Naive B cell (primary cell): ENCODE measurements around the gene GPR39. TPM values are rescaled to one million over a fixed set of nuclear protein-coding genes. Genes with fewer than 3 reads are reported as not detected.

Experiments used
- ATAC-seq, 2 donors: fragments of 150-1000 bp; cut with Tn5 transposase; 2 replicates each; pipeline ENCODE4 v1.10.0; 2021; ENCODE audit warnings: low read depth in 2 of 2, mild to moderate bottlenecking in 2 of 2, moderate library complexity in 2 of 2
- DNase-seq: peaks from one replicate; pipeline ENCODE4 v3.0.0; 2022
- H3K27ac Mint-ChIP-seq, 6 donors: one replicate each; pipeline ENCODE4 v1.8.0; 2020 to 2022; ENCODE audit warnings: mild to moderate bottlenecking in 6 of 6, mixed read lengths in 6 of 6, moderate library complexity in 5 of 6, inconsistent platforms in 2 of 6
- H3K27me3 Mint-ChIP-seq, 3 donors: one replicate each; pipeline ENCODE4 v1.8.0; 2021 to 2022; ENCODE audit warnings: mixed read lengths in 3 of 3, mild to moderate bottlenecking in 1 of 3
- H3K36me3 Mint-ChIP-seq, 2 donors: one replicate each; pipeline ENCODE4 v1.8.0; 2020 to 2022; ENCODE audit warnings: mixed read lengths in 2 of 2, inconsistent platforms in 1 of 2, mild to moderate bottlenecking in 1 of 2
- H3K4me1 Mint-ChIP-seq, 3 donors: one replicate each; pipeline ENCODE4 v1.8.0; 2020 to 2022; ENCODE audit warnings: mixed read lengths in 3 of 3, inconsistent platforms in 1 of 3, mild to moderate bottlenecking in 1 of 3, moderate library complexity in 1 of 3
- H3K4me3 Mint-ChIP-seq, 8 donors: one replicate each; pipeline ENCODE4 v1.8.0; 2020 to 2022; ENCODE audit warnings: mild to moderate bottlenecking in 8 of 8, mixed read lengths in 8 of 8, moderate library complexity in 8 of 8, inconsistent platforms in 2 of 8
- H3K9me3 Mint-ChIP-seq, 7 donors: one replicate each; pipeline ENCODE4 v1.8.0; 2020 to 2022; ENCODE audit warnings: mixed read lengths in 7 of 7, mild to moderate bottlenecking in 5 of 7, inconsistent platforms in 2 of 7, moderate library complexity in 1 of 7
- polyA plus RNA-seq, 6 donors: library from polyadenylated mRNA; unstranded; fragments of 300-500 nt; fragmentation: Illumina TruSeq; gene quantifications; one replicate each; pipeline ENCODE4 v1.2.3, GENCODE V29; 2021; ENCODE audit warnings: low read depth in 6 of 6

GPR39 gene
- polyA plus RNA-seq, 6 donors from 2014 or later: not detected

- Mint-ChIP-seq H3K4me3 (no peak overlapping the region), H3K36me3 (no peaks in the 10 kb centered on the region), H3K27me3 (peaks cover 0 to 18% (median 6%) of the 10 kb centered on the region in 3 donors), H3K9me3 (peaks cover 2 to 23% (median 6%) of the 10 kb centered on the region in 7 donors), H3K27ac (no peak overlapping the region), H3K4me1 (no peaks in the 10 kb centered on the region)
- ATAC-seq: no peak
- no peak for DNase-seq
Observed at GRCh38 chr2:132547090-132547687, 130.6 kb downstream of the GPR39 start.

- no peak overlapping the region for H3K27ac Mint-ChIP-seq
- no peak overlapping the region for H3K4me3 Mint-ChIP-seq
- H3K9me3 Mint-ChIP-seq: peaks cover 0 to 3% (median 0%) of the 10 kb centered on the region in 7 donors
- ATAC-seq: no peak
- no peaks in the 10 kb centered on the region for H3K4me1 Mint-ChIP-seq
- H3K36me3 Mint-ChIP-seq: no peaks in the 10 kb centered on the region
- peaks cover 0 to 18% (median 6%) of the 10 kb centered on the region in 3 donors for H3K27me3 Mint-ChIP-seq
- no peak for DNase-seq
Observed at GRCh38 chr2:132549935-132550670, 133.5 kb downstream of the GPR39 start.

GRCh38 chr2:132550946-132551345 lies 134.3 kb downstream of the GPR39 start:
- Mint-ChIP-seq H3K4me3 (no peak overlapping the region), H3K9me3 (peaks cover 0 to 3% (median 0%) of the 10 kb centered on the region in 7 donors), H3K27ac (no peak overlapping the region), H3K4me1 (no peaks in the 10 kb centered on the region), H3K36me3 (no peaks in the 10 kb centered on the region), H3K27me3 (peaks cover 0 to 19% (median 6%) of the 10 kb centered on the region in 3 donors)
- ATAC-seq (no peak), DNase-seq (no peak)

GRCh38 chr2:132557694-132558093 lies 141.1 kb downstream of the GPR39 start:
- no peak overlapping the region for H3K27ac Mint-ChIP-seq
- ATAC-seq (no peak), DNase-seq (no peak)
- H3K9me3 Mint-ChIP-seq: peaks cover 0 to 7% (median 0%) of the 10 kb centered on the region in 7 donors
- no peak overlapping the region for H3K4me3 Mint-ChIP-seq
- H3K36me3 Mint-ChIP-seq: no peaks in the 10 kb centered on the region
- H3K4me1 Mint-ChIP-seq: no peaks in the 10 kb centered on the region
- peaks cover 0 to 4% (median 0%) of the 10 kb centered on the region in 3 donors for H3K27me3 Mint-ChIP-seq

- ATAC-seq: no peak
- Mint-ChIP-seq H3K9me3 (peaks cover 0 to 7% (median 0%) of the 10 kb centered on the region in 7 donors), H3K4me1 (no peaks in the 10 kb centered on the region)
Observed at GRCh38 chr2:132559326-132559725, 142.7 kb downstream of the GPR39 start.

GRCh38 chr2:132559921-132560320 lies 143.3 kb downstream of the GPR39 start:
- H3K9me3 Mint-ChIP-seq: peaks cover 0 to 7% (median 0%) of the 10 kb centered on the region in 7 donors
- peaks cover 0 to 4% (median 0%) of the 10 kb centered on the region in 3 donors for H3K27me3 Mint-ChIP-seq
- no peak overlapping the region for H3K27ac Mint-ChIP-seq
- no peak overlapping the region for H3K4me3 Mint-ChIP-seq
- no peaks in the 10 kb centered on the region for H3K4me1 Mint-ChIP-seq
- ATAC-seq (no peak), DNase-seq (no peak)
- no peaks in the 10 kb centered on the region for H3K36me3 Mint-ChIP-seq

More at GRCh38 chr2:132559326-132559725, 142.7 kb downstream of the GPR39 start:
- Mint-ChIP-seq H3K4me3 (no peak overlapping the region), H3K27me3 (peaks cover 0 to 4% (median 0%) of the 10 kb centered on the region in 3 donors), H3K27ac (no peak overlapping the region), H3K36me3 (no peaks in the 10 kb centered on the region)
- no peak for DNase-seq

- H3K27ac Mint-ChIP-seq: peak overlapping the region in 1 of 6 donors; percentile 1
- no peaks in the 10 kb centered on the region for H3K36me3 Mint-ChIP-seq
- no peak for DNase-seq
- no peak overlapping the region for H3K4me3 Mint-ChIP-seq
- peaks cover 0 to 1% (median 0%) of the 10 kb centered on the region in 3 donors for H3K27me3 Mint-ChIP-seq
- H3K9me3 Mint-ChIP-seq: peaks cover 0 to 7% (median 0%) of the 10 kb centered on the region in 7 donors
- H3K4me1 Mint-ChIP-seq: no peaks in the 10 kb centered on the region
- no peak for ATAC-seq
Observed at GRCh38 chr2:132560562-132560961, 144.0 kb downstream of the GPR39 start.

- H3K4me1 Mint-ChIP-seq: no peaks in the 10 kb centered on the region
- ATAC-seq: no peak
Observed at GRCh38 chr2:132562245-132562644, 145.6 kb downstream of the GPR39 start.

GRCh38 chr2:132564065-132564464 lies 147.5 kb downstream of the GPR39 start:
- DNase-seq (no peak), ATAC-seq (no peak)
- no peaks in the 10 kb centered on the region for H3K36me3 Mint-ChIP-seq
- H3K4me1 Mint-ChIP-seq: no peaks in the 10 kb centered on the region
- peaks cover 0 to 12% (median 4%) of the 10 kb centered on the region in 7 donors for H3K9me3 Mint-ChIP-seq
- no peaks in the 10 kb centered on the region for H3K27me3 Mint-ChIP-seq
- no peak overlapping the region for H3K4me3 Mint-ChIP-seq
- no peak overlapping the region for H3K27ac Mint-ChIP-seq

More at GRCh38 chr2:132562245-132562644, 145.6 kb downstream of the GPR39 start:
- no peaks in the 10 kb centered on the region for H3K27me3 Mint-ChIP-seq
- no peak for DNase-seq
- H3K9me3 Mint-ChIP-seq: peaks cover 0 to 10% (median 2%) of the 10 kb centered on the region in 7 donors
- H3K36me3 Mint-ChIP-seq: no peaks in the 10 kb centered on the region
- H3K4me3 Mint-ChIP-seq: no peak overlapping the region
- H3K27ac Mint-ChIP-seq: no peak overlapping the region

- peaks cover 0 to 10% (median 5%) of the 10 kb centered on the region in 7 donors for H3K9me3 Mint-ChIP-seq
- DNase-seq: no peak
- no peaks in the 10 kb centered on the region for H3K36me3 Mint-ChIP-seq
- H3K4me1 Mint-ChIP-seq: no peaks in the 10 kb centered on the region
- no peaks in the 10 kb centered on the region for H3K27me3 Mint-ChIP-seq
- H3K27ac Mint-ChIP-seq: no peak overlapping the region
- no peak overlapping the region for H3K4me3 Mint-ChIP-seq
- ATAC-seq: no peak
Observed at GRCh38 chr2:132566379-132566778, 149.8 kb downstream of the GPR39 start.

GRCh38 chr2:132567682-132568081 lies 151.1 kb downstream of the GPR39 start:
- no peaks in the 10 kb centered on the region for H3K4me1 Mint-ChIP-seq
- peaks cover 0 to under 1% (median 0%) of the 10 kb centered on the region in 3 donors for H3K27me3 Mint-ChIP-seq
- peaks cover 0 to 10% (median 5%) of the 10 kb centered on the region in 7 donors for H3K9me3 Mint-ChIP-seq
- no peaks in the 10 kb centered on the region for H3K36me3 Mint-ChIP-seq
- H3K27ac Mint-ChIP-seq: no peak overlapping the region
- H3K4me3 Mint-ChIP-seq: no peak overlapping the region
- DNase-seq (no peak), ATAC-seq (no peak)

- H3K9me3 Mint-ChIP-seq: peaks cover 0 to 10% (median 5%) of the 10 kb centered on the region in 7 donors
- no peak overlapping the region for H3K27ac Mint-ChIP-seq
- H3K36me3 Mint-ChIP-seq: no peaks in the 10 kb centered on the region
- DNase-seq: no peak
- no peak overlapping the region for H3K4me3 Mint-ChIP-seq
- peaks cover 0 to 8% (median 0%) of the 10 kb centered on the region in 3 donors for H3K27me3 Mint-ChIP-seq
- no peaks in the 10 kb centered on the region for H3K4me1 Mint-ChIP-seq
- ATAC-seq: no peak
Observed at GRCh38 chr2:132568656-132569055, 152.1 kb downstream of the GPR39 start.

- no peak overlapping the region for H3K27ac Mint-ChIP-seq
- H3K4me1 Mint-ChIP-seq: no peaks in the 10 kb centered on the region
- no peak overlapping the region for H3K4me3 Mint-ChIP-seq
- H3K36me3 Mint-ChIP-seq: no peaks in the 10 kb centered on the region
- H3K9me3 Mint-ChIP-seq: peaks cover 0 to 5% (median 0%) of the 10 kb centered on the region in 7 donors
- no peak for DNase-seq
- ATAC-seq: no peak
- H3K27me3 Mint-ChIP-seq: peaks cover 0 to 8% (median 0%) of the 10 kb centered on the region in 3 donors
Observed at GRCh38 chr2:132573444-132574007, 156.9 kb downstream of the GPR39 start.
